Ovary (tissue), 3 donors: Measurements from ENCODE around the gene S100A1.
A peak's percentile ranks its signal among the peaks of the same experiment; 100 is the strongest.

Experiments used
- CTCF ChIP-seq, 3 donors: fragments of 450-650 bp in 2 of 3; fragments of 200-600 bp in 1 of 3; IDR thresholded peaks; one replicate each; pipeline versions ENCODE4 v1.5.1 to v1.8.0; 2016 to 2022; ENCODE audit warnings: antibody characterized with exemption in 3 of 3, mild to moderate bottlenecking in 1 of 3
- POLR2A ChIP-seq: fragments of 450-650 bp; IDR thresholded peaks from one replicate; pipeline ENCODE4 v1.6.1; 2017; ENCODE audit warnings: antibody characterized with exemption, mild to moderate bottlenecking, moderate library complexity
- donor health status: DM: no; HTN: no; CAD: no.

GRCh38 chr1:153633754-153634665 is 5.8 kb downstream of the S100A1 start, which contains the start of gene CHTOP:
- peak in 1 of 3 donors; percentile 44 for TF ChIP-seq CTCF (IDR thresholded peaks at IDR 0.05)
- TF ChIP-seq POLR2A: peak; percentile 89
